HEK293 (cell line): ENCODE data around the gene PPIL3.

Experiments
- HOXA7 ChIP-seq: sonication (generic); formaldehyde crosslinking; IDR thresholded peaks from 2 replicates; pipeline ENCODE4 v1.8.1; 2022; ENCODE audit warnings: missing genetic modification reagents, borderline replicate concordance
- HOXC10 ChIP-seq: sonication (generic); formaldehyde crosslinking; IDR thresholded peaks from 2 replicates; pipeline ENCODE4 v1.8.1; 2023; ENCODE audit warnings: mild to moderate bottlenecking, missing genetic modification reagents
- KLF1 ChIP-seq: fragments of 450-650 bp; formaldehyde crosslinking; IDR thresholded peaks from 2 replicates; pipeline ENCODE4 v1.5.1; 2016; ENCODE audit warnings: missing biosample characterization, missing genetic modification characterization
- KLF16 ChIP-seq: fragments of 450-650 bp; formaldehyde crosslinking; IDR thresholded peaks from 2 replicates; pipeline ENCODE4 v1.5.1; 2017; ENCODE audit warnings: missing biosample characterization, missing genetic modification characterization
- KLF8 ChIP-seq: fragments of 450-650 bp; formaldehyde crosslinking; IDR thresholded peaks from 2 replicates; pipeline ENCODE4 v1.5.1; 2016; ENCODE audit warnings: missing biosample characterization, missing genetic modification characterization
- SCRT1 ChIP-seq: fragments of 450-650 bp; formaldehyde crosslinking; IDR thresholded peaks from 2 replicates; pipeline ENCODE4 v1.5.1; 2016; ENCODE audit warnings: missing biosample characterization, missing genetic modification characterization, borderline replicate concordance
- SP2 ChIP-seq: fragments of 450-650 bp; formaldehyde crosslinking; IDR thresholded peaks from 2 replicates; pipeline ENCODE4 v1.5.1; 2016; ENCODE audit warnings: missing biosample characterization, missing genetic modification characterization
- YY1 ChIP-seq: fragments of 450-650 bp; formaldehyde crosslinking; IDR thresholded peaks from 2 replicates; pipeline ENCODE4 v1.5.1; 2018; ENCODE audit warnings: missing biosample characterization, missing genetic modification characterization
- ZBTB17 ChIP-seq: fragments of 450-650 bp; formaldehyde crosslinking; IDR thresholded peaks from 2 replicates; pipeline ENCODE4 v1.5.1; 2016; ENCODE audit warnings: missing biosample characterization, missing genetic modification characterization
- ZBTB20 ChIP-seq: fragments of 450-650 bp; formaldehyde crosslinking; IDR thresholded peaks from 2 replicates; pipeline ENCODE4 v1.5.1; 2016; ENCODE audit warnings: missing biosample characterization, missing genetic modification characterization
- ZFP37 ChIP-seq: fragments of 450-650 bp; formaldehyde crosslinking; IDR thresholded peaks from 2 replicates; pipeline ENCODE4 v1.5.1; 2016; ENCODE audit warnings: missing biosample characterization, missing genetic modification characterization
- ZNF10 ChIP-seq: fragments of 450-650 bp; formaldehyde crosslinking; IDR thresholded peaks from 2 replicates; pipeline ENCODE4 v1.5.1; 2017; ENCODE audit warnings: missing biosample characterization, missing genetic modification characterization
- ZNF324 ChIP-seq: fragments of 450-650 bp; formaldehyde crosslinking; IDR thresholded peaks from 2 replicates; pipeline ENCODE4 v1.5.1; 2016; ENCODE audit warnings: missing biosample characterization, missing genetic modification characterization
- ZNF335 ChIP-seq: fragments of 450-650 bp; formaldehyde crosslinking; conservative IDR thresholded peaks from 2 replicates; pipeline ENCODE4 v1.5.1; 2016; ENCODE audit warnings: missing biosample characterization, missing genetic modification characterization
- ZNF394 ChIP-seq: fragments of 450-650 bp; formaldehyde crosslinking; IDR thresholded peaks from 2 replicates; pipeline ENCODE4 v1.5.1; 2016; ENCODE audit warnings: missing biosample characterization, missing genetic modification characterization, mild to moderate bottlenecking, moderate library complexity, borderline replicate concordance
- ZNF433 ChIP-seq: fragments of 450-650 bp; formaldehyde crosslinking; IDR thresholded peaks from 2 replicates; pipeline ENCODE4 v1.5.1; 2016; ENCODE audit warnings: missing biosample characterization, missing genetic modification characterization, low read depth
- ZNF501 ChIP-seq: fragments of 450-650 bp; formaldehyde crosslinking; IDR thresholded peaks from 2 replicates; pipeline ENCODE4 v1.5.1; 2016; ENCODE audit warnings: missing biosample characterization, missing genetic modification characterization
- ZNF596 ChIP-seq: fragments of 450-650 bp; IDR thresholded peaks from 2 replicates; pipeline ENCODE4 v1.5.0; 2018; ENCODE audit warnings: missing biosample characterization, mild to moderate bottlenecking, missing genetic modification characterization, moderate library complexity
- ZNF600 ChIP-seq: fragments of 450-650 bp; formaldehyde crosslinking; IDR thresholded peaks from 2 replicates; pipeline ENCODE4 v1.5.1; 2016; ENCODE audit warnings: missing biosample characterization, missing genetic modification characterization
- ZNF623 ChIP-seq: fragments of 450-650 bp; formaldehyde crosslinking; IDR thresholded peaks from 2 replicates; pipeline ENCODE4 v1.5.1; 2016; ENCODE audit warnings: missing biosample characterization, missing genetic modification characterization
- ZNF660 ChIP-seq: fragments of 450-650 bp; IDR thresholded peaks from 2 replicates; pipeline ENCODE4 v1.5.1; 2018; ENCODE audit warnings: missing biosample characterization, mild to moderate bottlenecking, missing genetic modification characterization
- ZNF777 ChIP-seq: fragments of 450-650 bp; formaldehyde crosslinking; IDR thresholded peaks from 2 replicates; pipeline ENCODE4 v1.5.1; 2017; ENCODE audit warnings: missing biosample characterization, missing genetic modification characterization, borderline replicate concordance
- TF ChIP-seq, protein P1 (sequence below): sonication (generic); formaldehyde crosslinking; IDR thresholded peaks from 2 replicates; pipeline ENCODE4 v1.8.1; 2022; ENCODE audit warnings: mild to moderate bottlenecking, moderate library complexity, missing genetic modification reagents
- TF ChIP-seq, protein P2 (sequence below): fragments of 450-650 bp; formaldehyde crosslinking; IDR thresholded peaks from 2 replicates; pipeline ENCODE4 v1.5.1; 2016; ENCODE audit warnings: missing biosample characterization, missing genetic modification characterization
- TF ChIP-seq, protein P3 (sequence below): fragments of 450-650 bp; formaldehyde crosslinking; IDR thresholded peaks from 2 replicates; pipeline ENCODE4 v1.5.1; 2016; ENCODE audit warnings: missing biosample characterization, missing genetic modification characterization, low read depth
- TF ChIP-seq, protein P4 (sequence below): fragments of 450-650 bp; formaldehyde crosslinking; IDR thresholded peaks from 2 replicates; pipeline ENCODE4 v1.5.1; 2016; ENCODE audit warnings: missing biosample characterization, missing genetic modification characterization
- TF ChIP-seq, protein P5 (sequence below): fragments of 450-650 bp; formaldehyde crosslinking; optimal IDR thresholded peaks from 2 replicates; pipeline ENCODE3; 2016; ENCODE audit warnings: missing biosample characterization, mild to moderate bottlenecking, missing genetic modification characterization

The PPIL3 gene

DNA sequence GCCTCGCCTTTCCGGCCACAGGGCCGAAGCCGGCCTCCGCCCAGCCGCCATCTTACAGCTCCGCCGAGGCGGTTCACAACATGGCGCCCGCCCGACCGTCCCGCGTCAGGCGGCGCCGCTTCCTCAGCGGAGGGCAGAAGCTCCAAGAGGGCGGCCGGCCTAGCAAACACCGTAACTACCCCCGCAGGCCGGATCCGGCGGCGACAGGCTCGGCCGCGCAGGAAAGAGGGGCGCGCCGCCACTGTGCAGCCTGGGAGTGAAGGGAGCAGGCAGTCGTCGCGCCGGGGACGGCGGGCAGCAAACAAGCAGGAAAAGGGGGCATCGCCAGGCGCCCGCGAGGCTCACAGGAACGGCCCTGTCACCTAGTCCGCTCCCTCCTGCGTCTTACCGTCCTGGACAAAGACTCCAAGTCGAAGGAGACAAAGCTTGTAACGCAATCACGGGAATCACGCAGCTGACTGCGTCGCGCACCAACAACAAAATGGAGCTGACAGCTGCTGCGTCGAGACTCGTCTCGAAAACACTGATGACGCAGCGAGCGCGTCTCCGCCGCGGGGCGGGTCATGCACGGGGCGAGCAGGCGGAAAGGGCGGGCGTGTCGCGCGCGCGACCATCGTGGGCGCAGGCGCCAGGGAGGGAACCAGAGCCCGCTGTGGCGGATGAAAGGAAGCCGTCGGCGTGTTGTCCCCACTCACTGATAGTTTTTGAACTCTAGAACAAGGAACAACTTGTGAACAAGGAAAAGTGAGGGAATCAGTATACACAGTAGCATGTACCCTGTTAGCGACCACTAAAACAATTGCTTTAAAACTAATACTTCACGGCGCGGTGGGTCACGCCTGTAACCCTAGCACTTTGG is 24.5 kb downstream of the PPIL3 start, which contains the start of gene CLK1 (continued):
- TF ChIP-seq SCRT1 (no peak), ZNF335 (tag by site-specific recombination) (peak; percentile 84), ZNF433 (tag by site-specific recombination) (no peak), SP2 (peak; percentile 80), ZBTB20 (tag by site-specific recombination) (peak; percentile 60), ZNF777 (peak; percentile 60; the same call in 1 of the 2 replicates), ZNF324 (tag by site-specific recombination) (peak; percentile 32; the same call in 1 of the 2 replicates), KLF8 (tag by site-specific recombination) (peak; percentile 35; the same call in 1 of the 2 replicates), ZNF596 (no peak), ZNF10 (no peak), YY1 (tag by site-specific recombination) (peak; percentile 88), ZNF623 (tag by site-specific recombination) (no peak), ZNF394 (peak; percentile 19; the same call in 1 of the 2 replicates), ZNF660 (tag by site-specific recombination) (peak; percentile 65; the same call in 1 of the 2 replicates), ZFP37 (tag by site-specific recombination) (peak; percentile 47; the same call in 1 of the 2 replicates), HOXC10 (CRISPR knock-in tag) (0 out of 2 replicates have a peak, but pooled peaks have one; percentile 81), HOXA7 (CRISPR knock-in tag) (no peak), KLF16 (tag by site-specific recombination) (no peak), ZNF600 (tag by site-specific recombination) (peak; percentile 41; the same call in 1 of the 2 replicates), ZNF501 (tag by site-specific recombination) (peak; percentile 80), KLF1 (tag by site-specific recombination) (peak; percentile 30; the same call in 1 of the 2 replicates), ZBTB17 (tag by site-specific recombination) (peak; percentile 69)
- TF ChIP-seq, protein P1, sequence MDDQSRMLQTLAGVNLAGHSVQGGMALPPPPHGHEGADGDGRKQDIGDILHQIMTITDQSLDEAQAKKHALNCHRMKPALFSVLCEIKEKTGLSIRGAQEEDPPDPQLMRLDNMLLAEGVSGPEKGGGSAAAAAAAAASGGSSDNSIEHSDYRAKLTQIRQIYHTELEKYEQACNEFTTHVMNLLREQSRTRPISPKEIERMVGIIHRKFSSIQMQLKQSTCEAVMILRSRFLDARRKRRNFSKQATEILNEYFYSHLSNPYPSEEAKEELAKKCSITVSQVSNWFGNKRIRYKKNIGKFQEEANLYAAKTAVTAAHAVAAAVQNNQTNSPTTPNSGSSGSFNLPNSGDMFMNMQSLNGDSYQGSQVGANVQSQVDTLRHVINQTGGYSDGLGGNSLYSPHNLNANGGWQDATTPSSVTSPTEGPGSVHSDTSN (CRISPR knock-in tag): peak; percentile 72; the same call in 1 of the 2 replicates
- TF ChIP-seq, protein P2, sequence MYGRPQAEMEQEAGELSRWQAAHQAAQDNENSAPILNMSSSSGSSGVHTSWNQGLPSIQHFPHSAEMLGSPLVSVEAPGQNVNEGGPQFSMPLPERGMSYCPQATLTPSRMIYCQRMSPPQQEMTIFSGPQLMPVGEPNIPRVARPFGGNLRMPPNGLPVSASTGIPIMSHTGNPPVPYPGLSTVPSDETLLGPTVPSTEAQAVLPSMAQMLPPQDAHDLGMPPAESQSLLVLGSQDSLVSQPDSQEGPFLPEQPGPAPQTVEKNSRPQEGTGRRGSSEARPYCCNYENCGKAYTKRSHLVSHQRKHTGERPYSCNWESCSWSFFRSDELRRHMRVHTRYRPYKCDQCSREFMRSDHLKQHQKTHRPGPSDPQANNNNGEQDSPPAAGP (tag by site-specific recombination): peak; percentile 78; the same call in 1 of the 2 replicates
- TF ChIP-seq, protein P3, sequence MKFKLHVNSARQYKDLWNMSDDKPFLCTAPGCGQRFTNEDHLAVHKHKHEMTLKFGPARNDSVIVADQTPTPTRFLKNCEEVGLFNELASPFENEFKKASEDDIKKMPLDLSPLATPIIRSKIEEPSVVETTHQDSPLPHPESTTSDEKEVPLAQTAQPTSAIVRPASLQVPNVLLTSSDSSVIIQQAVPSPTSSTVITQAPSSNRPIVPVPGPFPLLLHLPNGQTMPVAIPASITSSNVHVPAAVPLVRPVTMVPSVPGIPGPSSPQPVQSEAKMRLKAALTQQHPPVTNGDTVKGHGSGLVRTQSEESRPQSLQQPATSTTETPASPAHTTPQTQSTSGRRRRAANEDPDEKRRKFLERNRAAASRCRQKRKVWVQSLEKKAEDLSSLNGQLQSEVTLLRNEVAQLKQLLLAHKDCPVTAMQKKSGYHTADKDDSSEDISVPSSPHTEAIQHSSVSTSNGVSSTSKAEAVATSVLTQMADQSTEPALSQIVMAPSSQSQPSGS (tag by site-specific recombination): peak; percentile 12; the same call in 1 of the 2 replicates
- TF ChIP-seq, protein P4, sequence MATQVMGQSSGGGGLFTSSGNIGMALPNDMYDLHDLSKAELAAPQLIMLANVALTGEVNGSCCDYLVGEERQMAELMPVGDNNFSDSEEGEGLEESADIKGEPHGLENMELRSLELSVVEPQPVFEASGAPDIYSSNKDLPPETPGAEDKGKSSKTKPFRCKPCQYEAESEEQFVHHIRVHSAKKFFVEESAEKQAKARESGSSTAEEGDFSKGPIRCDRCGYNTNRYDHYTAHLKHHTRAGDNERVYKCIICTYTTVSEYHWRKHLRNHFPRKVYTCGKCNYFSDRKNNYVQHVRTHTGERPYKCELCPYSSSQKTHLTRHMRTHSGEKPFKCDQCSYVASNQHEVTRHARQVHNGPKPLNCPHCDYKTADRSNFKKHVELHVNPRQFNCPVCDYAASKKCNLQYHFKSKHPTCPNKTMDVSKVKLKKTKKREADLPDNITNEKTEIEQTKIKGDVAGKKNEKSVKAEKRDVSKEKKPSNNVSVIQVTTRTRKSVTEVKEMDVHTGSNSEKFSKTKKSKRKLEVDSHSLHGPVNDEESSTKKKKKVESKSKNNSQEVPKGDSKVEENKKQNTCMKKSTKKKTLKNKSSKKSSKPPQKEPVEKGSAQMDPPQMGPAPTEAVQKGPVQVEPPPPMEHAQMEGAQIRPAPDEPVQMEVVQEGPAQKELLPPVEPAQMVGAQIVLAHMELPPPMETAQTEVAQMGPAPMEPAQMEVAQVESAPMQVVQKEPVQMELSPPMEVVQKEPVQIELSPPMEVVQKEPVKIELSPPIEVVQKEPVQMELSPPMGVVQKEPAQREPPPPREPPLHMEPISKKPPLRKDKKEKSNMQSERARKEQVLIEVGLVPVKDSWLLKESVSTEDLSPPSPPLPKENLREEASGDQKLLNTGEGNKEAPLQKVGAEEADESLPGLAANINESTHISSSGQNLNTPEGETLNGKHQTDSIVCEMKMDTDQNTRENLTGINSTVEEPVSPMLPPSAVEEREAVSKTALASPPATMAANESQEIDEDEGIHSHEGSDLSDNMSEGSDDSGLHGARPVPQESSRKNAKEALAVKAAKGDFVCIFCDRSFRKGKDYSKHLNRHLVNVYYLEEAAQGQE (tag by site-specific recombination): no peak
- TF ChIP-seq, protein P5, sequence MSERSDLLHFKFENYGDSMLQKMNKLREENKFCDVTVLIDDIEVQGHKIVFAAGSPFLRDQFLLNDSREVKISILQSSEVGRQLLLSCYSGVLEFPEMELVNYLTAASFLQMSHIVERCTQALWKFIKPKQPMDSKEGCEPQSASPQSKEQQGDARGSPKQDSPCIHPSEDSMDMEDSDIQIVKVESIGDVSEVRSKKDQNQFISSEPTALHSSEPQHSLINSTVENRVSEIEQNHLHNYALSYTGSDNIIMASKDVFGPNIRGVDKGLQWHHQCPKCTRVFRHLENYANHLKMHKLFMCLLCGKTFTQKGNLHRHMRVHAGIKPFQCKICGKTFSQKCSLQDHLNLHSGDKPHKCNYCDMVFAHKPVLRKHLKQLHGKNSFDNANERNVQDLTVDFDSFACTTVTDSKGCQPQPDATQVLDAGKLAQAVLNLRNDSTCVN (tag by site-specific recombination): peak; percentile 98
